HG02759 (cell line): ENCODE results near the gene TMEM247.

ENCODE experiments used
- ATAC-seq: cut with Tn5 transposase; IDR thresholded peaks from one replicate; pipeline ENCODE4 v1.9.1; 2021; ENCODE audit warnings: mild to moderate bottlenecking, moderate library complexity; ENCODE audit not compliant: unreplicated experiment

Gene TMEM247

DNA sequence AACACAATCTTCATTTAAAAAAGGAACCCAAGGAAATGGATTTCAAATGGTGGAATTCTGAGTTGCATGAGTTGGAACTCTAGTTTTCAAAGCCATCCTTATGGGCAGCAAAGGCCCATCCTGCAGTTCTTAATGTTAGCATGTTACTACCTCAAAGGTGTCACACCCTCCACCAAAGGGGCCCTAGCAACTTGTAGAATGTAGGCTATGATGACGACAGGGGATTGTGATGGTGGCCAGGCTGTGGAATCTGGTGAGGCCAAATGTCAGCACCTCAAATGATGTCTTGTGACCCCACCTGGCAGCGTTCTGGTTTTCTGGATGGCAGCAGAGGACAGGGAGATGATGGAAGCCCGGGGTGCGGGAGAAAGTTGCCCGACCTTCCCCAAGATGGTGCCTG lies at the start of gene TMEM247:
Gene TMEM247 (plus strand): TSS at position 301 of the 400 bp plus-strand sequence.
- ATAC-seq, result no peak

DNA sequence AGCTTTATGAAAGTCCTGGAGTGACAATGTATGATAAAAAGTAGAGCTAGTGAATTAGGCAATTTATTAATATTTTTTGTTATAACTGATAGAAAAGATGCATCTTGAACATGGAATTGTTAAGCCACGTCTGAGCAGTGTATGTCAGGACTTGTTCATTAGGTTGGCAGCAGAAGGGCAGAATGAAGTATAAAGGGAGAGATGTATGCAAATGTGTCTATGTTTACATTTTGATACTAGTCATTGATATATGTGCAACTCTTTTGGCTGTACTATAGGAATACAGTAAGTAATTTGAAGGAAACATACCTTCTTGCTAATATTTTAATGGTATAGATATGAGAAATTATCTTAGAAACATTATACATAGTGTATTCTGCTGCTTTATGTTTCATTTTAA lies 49.0 kb upstream of the TMEM247 start:
- ATAC-seq, result no peak

- no peak for ATAC-seq
Measured at GRCh38 chr2:46430992-46431391, 48.4 kb upstream of the TMEM247 start.

DNA sequence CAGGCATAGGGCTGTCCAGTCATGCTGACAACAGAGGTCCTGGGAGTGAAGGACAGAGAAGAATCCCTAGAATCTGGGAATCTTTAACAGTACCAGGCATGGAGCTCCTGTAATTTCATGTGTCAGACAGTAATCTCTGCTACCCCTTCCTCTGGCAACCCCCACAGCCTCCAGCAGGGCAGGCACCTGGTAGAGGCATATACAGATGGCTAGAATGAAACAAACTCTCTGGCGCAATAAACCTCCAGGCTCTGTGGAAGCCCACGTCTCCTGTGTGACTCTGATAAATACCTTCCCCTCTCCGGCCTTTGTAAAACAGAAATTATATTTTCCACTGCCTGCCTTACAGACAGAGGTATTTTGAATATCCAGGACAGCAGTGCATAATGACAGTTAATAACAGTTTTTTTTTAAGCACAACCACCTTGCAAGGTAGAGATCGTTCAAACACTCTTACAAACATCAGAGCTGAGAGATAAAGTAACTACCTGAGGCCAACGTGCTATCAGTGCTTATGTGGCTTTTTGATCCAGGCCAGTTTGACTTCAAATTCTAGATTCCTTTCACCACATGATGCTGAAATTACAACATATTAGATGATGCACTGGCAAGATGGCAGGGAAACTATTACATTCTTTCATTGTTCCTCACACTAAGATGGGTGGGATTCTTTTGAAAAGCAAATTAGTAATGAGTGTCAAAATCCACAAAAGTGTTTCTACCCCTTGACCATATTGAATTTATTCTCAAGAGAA lies 47.7 kb upstream of the TMEM247 start:
- ATAC-seq, result no peak

- ATAC-seq, result no peak
Measured at GRCh38 chr2:46434851-46435273, 44.5 kb upstream of the TMEM247 start.

DNA sequence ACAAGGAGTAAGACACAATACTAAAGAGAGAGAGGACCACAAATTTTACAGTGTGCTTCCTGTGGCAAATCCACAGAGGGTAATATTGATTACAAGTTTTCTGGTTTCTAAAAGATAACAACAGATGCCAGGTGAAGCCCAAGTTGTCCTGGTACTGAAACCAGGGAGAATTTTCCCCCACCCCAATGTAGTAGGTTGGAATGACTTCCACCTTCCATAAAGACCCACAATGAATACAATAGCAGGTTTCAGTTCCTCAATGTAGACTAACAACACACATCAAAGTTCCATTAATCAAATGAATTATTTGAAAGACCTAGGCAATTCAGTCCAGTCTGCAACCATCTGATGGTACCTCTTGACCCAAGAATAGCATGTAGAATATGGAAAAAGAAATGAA lies 44.0 kb upstream of the TMEM247 start:
- no peak for ATAC-seq

GRCh38 chr2:46435796-46436360 lies 43.5 kb upstream of the TMEM247 start:
- no peak for ATAC-seq

DNA sequence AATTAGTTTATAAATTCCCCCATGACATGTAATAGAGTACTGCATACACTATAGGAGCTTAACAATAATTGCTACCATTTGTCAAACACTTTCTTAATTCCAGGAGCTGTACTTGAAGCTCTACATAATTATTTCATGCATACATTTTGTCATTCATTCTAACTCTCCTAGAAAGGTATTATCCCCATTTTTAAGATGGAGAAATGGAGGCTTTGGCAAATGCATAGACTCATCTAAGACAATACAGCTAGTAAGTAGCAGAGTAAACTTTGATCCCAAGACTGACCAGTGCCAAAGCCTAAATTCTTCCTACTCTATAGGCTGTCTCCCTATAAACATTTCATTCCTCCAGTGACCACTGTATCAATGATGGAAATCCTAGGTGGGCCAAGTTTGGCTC lies 42.6 kb upstream of the TMEM247 start:
- ATAC-seq, result no peak

DNA sequence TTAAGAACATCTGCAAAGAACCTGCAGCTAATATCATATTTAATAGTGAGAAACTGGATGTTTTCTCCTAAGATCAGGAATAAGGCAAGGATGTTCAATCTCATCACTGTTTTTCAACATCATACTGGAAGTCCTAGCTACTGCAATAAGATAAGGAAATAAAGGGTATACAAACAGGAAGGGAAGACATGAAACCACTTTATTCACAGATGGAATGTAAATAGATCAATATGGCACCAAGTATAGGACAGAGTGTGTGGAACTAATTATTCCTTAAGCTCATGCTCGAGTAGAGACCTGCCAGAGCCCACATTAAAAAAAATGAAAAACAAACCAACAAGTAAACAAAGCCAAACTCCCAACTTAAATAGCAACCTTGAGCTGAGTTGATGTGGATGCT lies 41.3 kb upstream of the TMEM247 start:
- no peak for ATAC-seq

DNA sequence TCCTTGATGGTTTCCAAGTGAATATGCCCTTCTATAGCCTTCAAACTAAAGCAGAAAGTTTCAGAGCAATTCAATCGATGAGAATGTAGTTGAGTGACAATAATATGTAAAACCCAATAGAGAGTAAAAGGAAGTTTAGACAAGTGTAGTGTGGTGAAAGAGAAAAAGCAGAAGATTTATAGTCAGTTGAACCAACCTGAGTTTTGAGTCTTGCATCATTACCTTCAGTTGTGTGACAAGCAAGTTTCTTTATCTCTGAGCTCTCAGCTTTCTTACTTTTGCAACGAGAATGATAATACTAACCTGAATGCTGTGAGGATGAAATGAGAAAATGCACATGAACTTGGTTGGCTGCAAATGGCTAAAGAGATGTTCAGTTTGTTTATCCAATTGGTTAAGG lies 40.6 kb upstream of the TMEM247 start:
- no peak for ATAC-seq

GRCh38 chr2:46439582-46439981 lies 39.8 kb upstream of the TMEM247 start:
- ATAC-seq, result no peak

DNA sequence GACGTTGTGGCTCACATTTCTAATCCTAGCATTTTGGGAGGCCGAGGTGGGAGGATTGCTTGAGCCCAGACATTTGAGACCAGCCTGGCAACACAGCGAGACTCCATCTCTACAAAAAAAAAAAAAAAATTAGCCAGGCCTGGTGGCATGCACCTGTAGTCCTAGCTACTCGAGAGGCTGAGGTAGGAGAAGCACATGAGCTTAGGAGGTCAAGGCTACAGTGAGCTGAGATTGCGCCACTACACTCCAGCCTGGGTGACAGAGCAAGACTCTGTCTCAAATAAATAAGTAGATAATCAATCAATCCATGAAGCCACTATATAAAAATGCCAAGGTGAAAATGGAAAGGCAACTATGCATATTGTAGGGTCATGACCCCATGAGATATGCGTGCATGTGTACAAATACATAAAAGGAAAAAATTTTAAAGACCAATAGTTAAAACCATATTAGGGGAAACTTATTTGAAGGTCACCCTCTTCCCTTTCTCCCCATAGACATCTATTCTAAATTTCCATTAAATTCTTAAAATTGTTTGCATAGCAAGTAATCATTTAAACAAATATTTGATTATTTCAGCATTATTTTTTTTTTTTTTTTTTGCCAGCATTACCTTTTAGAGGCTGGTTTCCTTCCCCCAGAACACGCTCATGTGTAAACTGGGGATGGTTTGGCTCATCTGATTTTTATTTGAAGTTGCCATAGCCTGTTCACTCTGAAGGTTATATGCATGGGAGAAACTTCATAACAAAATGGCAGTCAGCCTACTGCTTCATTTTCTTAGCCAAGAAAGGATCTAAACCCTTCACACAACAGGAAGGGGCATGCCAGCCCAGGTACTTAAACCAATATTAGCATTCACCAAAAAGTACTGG lies 37.3 kb upstream of the TMEM247 start:
- no peak for ATAC-seq

DNA sequence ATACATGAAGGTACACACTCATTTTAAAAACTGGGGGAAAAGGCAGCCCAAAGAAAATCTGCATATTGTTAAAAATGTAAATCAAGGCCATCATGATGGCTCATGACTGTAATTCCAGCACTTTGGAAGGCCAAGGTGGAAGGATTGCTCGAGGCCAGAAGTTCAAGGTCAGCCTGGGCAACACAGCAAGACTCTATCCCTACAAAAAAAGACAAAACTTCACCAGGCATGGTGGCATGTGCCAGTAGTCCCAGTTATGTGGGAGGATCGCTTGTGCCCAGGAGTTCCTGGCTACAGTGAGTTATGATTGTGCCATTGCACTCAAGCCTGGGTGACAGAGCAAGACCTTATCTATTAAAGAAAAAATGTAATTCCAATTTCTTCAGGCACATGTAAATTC lies 34.6 kb upstream of the TMEM247 start:
- no peak for ATAC-seq

DNA sequence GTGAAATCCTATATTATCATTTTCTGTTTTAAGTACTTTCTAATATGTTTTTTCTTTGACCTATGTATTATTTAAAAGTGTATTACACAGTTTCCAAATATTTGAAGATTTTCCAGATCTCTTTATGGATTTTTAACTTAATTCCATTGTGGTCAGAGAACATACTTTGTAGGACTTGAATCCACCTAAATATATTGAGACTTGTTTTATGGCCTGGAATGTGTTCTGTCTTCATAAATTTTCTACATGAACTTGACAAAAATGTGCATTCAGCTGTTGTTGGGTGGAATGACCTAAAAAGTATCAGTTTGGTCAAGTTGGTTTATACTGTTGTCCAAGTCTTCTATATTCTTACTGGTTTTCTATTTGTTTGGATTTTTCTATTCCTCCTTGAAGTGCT lies 33.8 kb upstream of the TMEM247 start:
- no peak for ATAC-seq

DNA sequence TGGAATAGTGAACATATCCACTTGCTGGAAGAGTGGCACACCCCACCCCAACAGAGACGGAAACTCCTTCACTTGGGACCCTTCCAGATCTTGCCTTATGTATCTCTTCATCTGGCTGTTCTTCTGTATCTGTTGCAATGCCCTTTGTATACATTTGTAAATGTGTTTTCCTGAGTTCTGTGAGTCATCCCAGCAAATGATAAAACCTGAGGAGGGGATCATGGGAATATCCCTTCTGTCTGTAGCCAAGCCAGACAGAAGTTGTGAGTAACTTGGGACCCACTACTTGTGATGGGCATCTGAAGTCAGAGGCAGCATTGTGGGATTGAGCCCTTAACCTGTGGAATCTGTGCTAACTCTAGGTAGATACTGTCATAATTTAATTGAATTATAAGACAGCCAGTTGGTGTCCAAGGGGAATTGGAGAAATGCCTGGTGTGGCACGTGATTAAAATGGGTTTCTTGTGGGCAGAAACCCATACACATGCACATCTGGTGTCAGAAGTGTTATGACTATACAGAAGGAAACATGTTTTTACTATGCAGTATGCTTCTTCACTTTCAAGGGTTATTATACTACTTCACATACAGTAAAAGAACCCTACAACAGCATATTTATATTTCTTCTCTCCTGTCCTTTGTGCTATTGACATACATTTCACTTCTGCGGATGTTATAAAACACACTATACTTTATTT lies 32.3 kb upstream of the TMEM247 start:
- no peak for ATAC-seq

GRCh38 chr2:46447649-46448048 lies 31.7 kb upstream of the TMEM247 start:
- no peak for ATAC-seq

- ATAC-seq, result no peak
Measured at GRCh38 chr2:46448111-46448510, 31.3 kb upstream of the TMEM247 start.

DNA sequence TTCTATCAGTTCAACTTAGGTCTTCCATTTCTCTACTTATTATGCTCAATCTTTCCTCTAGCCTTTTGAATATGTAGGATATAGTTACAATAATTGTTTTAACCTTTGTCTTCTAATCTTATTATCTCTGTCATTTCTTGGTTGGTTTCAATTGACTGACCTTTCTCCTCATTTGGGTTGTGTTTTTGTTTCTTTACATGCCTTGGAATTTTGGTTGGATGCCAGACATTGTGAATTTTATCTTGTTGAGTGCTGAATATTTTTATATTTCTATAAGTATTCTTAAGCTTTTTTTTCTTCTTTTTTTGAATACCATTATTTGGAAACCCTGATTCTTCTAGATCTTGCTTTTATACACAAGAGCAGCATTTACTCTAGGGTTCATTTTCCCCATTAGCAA lies 30.7 kb upstream of the TMEM247 start:
- no peak for ATAC-seq

GRCh38 chr2:46449700-46450099 lies 29.7 kb upstream of the TMEM247 start:
- ATAC-seq, result no peak

DNA sequence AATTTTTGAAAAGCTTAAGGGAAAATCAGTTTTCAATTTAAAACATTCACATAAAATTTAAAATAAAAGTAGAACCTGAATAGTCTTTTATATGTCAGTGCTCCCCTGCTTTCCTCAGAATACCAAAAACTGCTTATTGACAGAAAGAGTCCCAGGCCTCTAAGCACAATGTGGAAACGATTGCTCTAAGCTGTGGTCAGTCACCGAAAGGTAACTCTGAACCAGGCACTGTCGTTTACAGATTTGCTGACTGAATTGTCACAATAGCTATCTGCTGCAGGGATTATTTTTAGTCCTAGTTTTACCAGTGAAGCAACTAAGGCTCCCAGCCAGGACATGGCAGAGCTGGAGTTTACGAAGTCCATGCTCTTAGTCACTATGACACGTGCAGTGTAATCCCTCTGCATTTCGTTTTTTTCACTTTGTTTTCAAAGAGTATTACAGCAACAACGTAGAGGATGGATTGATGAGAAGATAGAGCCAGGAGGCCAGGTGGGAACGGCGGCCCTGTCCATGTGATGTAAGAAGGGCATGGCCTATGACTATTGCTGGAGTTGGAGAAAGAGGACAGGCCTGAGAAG lies 28.1 kb upstream of the TMEM247 start:
- ATAC-seq, result no peak

DNA sequence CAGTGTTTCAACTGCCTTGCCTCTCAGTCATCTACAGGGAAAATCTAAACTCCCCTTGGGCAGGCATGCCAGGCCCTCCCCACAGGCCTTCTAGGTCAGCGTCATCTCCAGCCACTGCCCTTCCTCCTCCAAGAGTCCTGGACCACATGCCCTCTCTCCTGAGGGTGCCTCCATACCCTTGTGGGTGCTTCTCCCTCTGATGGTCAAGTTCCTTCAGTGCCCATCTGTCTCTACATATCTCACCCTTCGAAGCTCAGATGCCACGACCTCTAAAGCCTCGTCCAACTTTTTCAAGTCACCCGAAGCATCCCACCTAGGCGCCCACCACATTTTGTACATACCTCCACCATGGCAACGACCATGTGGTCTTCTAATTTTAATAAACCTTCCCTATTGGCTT lies 22.6 kb upstream of the TMEM247 start:
- ATAC-seq, result no peak
